ENCODE results near the gene TFF3.
A peak's percentile ranks its signal among the peaks of the same experiment; 100 is the strongest.

TFF3 gene, protein sequence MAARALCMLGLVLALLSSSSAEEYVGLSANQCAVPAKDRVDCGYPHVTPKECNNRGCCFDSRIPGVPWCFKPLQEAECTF

DNA sequence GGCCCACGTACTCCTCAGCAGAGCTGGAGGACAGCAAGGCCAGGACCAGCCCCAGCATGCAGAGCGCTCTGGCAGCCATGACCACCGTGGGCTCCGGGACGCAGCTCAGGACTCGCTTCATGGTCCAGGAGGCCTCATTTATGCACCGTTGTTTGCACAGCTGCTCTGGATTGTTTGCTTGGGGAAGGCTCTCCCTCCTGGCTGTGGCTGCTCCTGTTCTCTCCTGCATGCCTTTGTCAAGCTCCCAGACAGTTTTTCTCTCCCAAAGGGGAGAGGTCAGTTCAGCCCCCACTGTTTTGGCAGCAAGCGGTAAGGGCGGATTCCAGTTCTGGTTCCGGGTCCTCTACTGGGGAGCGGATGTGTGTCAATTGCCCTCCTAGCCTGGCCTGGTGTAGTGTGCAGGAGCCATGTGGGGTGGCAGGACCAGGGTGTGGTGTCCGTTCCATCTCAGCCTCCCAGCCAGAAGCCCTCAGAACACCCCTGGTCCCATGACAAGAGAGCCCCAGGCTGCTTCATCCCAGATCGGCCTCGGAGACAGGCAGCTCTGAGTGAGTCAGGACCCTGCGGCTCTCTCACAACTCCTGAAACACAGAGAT lies at the start of gene TFF3:
Gene TFF3 (minus strand): TSS at position 114 of the 596 bp plus-strand sequence. CDS start 35 bp downstream, at position 79.
- DNase-seq, result peak; percentile 94

DNA sequence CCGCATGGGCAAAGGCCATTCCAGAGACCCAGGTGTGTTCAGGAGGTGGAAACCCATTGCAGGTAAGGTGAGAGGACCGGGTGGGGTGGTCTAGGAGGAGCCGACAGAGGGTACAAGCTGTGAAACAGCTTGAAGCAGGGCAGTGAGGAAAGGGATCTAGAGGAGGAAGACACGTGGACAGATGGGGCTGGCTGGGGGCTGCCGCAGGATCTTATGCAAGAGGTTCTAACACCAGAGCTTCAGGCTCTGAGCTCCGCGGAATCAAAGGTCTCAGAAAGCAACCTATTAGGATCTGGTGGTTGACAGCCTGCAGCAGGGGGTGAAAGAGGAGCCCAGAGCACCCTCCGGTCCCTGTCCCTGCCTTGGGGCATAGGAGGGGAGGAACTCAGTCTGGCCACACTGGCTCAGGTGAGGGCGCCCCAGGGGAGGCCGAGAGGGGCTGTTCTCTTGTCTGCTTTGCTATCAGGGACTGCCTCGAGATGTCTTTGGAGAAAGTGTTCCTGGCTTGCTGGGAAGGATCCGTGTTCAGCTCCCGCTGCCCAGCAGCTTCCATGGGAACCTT lies 49.2 kb upstream of the TFF3 start:
- no peak for DNase-seq

DNA sequence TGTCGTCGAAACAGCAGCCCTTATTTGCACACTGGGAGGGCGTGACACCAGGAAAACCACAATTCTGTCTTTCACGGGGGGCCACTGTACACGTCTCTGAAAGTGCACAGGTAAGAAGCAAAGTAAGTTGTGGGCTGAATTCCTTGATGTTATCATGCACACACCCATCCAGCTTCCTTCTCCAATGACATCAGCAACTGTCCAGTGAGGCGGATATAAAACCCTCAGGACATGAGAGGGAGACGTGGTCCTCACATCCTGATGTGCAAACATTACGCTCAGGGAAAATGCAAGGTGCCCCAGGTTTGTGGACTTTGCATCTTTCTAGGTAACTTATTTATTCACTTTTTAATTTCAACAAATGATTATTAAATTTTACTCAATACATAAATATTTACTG lies 48.1 kb upstream of the TFF3 start:
- peak; percentile 33 for DNase-seq

DNA sequence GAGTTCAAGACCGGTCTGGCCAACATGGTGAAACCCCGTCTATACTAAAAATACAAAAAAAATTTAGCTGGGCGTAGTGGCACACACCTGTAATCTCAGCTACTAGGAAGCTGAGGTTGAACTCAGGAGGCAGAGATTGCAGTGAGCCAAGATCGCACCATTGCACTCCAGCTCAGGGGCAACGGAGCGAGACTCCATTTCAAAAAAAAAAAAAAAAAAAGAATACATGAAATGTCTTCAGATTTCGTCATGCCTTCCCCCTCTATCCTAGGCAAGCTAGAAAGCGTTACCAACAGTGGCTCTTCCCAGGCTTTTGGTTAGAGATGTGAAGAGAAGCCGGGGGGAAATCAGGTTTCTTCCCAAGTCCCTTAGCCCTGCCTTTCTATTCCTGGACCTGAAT lies 47.5 kb upstream of the TFF3 start:
- peak; percentile 44 for DNase-seq

DNA sequence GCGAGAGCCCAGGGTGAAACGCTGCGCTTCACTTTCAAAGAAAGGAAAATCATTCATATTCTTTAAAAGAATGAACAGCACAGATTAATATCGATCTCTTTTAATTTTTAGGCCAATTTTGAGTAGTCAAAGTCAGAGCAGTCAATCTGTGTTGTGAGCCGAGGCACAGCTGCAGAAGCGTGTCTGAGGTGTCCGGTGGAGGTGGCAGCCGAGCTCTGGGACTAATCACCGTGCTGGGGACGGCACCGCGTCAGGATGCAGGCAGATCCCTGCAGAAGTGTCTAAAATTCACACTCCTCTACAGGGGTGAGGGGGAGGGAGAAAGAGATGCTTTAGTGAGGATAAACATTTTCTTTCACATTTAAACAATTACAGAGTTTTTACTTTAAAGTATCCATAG lies 47.0 kb upstream of the TFF3 start:
- no peak for DNase-seq

DNA sequence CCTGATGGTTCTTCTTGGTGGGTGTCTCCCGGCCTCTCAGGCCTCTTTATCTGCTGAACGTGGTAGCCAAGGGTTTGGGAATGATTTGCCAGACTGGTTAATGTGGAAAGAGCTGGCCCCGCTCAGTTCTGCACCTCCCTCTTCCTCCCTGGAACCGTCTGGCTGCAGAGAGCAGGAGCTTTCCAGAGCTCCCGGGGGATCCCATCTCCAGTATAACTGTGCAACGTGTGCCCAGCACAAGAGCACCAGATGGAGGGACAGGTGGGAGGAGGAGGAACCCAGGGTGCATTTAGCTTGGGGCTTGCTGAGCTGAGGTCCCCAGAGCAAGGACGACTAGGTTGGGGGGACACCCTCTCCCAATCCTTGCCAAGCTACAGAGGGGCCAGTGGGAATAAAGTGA lies 46.1 kb upstream of the TFF3 start:
- no peak for DNase-seq

DNA sequence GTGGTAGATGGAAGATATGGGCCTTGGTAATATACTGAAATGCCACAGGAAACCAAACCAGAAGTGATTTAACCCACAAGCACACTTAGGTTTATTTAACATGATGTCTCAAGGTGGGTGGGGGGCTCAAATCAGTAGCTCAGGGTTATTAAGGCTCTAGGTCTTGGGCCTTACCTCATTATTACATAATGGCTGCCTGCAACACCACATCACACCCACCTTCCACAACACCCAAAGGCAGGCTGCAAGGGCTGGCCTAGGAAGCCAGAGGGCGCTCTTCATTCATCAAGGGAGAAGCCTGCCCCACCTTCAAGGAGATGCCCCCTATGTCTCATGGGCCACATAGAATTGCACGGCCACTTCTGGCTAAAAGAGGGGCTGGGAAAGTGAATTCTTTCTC lies 45.1 kb upstream of the TFF3 start:
- DNase-seq, result no peak

DNA sequence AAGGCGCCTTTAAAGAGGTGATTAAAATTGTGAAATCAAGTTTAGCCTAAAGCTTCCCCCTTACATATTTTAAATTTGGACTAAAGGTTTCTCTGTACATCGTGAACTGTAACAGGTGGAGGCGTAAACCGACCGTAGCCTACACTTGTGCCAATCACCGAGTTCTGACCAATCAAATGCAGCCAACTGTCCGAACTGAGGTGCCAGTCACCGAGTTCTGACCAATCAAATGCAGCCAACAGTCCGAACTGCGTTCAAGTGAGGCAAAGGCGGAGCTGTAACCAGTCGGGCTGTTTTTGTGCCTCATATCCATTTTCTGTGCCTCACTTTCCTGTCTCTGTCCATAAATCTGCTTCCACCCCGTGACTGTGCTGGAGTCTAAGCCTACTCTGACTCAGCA lies 43.7 kb upstream of the TFF3 start:
- no peak for DNase-seq

DNA sequence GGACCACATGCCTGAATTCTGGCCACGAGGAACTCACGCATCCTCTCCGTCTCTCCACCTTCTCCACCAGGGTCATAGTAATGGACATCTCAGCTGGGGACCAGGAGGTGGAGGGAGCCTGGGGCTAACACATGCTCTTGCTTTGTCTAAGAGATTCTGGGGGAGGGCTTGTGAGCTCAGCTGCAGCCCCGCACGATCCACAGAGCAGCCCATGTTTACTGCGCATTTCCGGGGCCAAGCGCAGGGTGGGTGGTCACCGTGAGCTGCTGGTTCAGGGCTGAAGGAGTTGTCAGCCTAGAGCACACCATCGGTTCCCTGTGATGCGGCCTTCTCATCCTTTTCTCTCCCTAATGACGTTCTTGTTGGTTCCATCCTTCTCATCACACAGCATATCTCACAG lies 43.1 kb upstream of the TFF3 start:
- DNase-seq, result no peak

DNA sequence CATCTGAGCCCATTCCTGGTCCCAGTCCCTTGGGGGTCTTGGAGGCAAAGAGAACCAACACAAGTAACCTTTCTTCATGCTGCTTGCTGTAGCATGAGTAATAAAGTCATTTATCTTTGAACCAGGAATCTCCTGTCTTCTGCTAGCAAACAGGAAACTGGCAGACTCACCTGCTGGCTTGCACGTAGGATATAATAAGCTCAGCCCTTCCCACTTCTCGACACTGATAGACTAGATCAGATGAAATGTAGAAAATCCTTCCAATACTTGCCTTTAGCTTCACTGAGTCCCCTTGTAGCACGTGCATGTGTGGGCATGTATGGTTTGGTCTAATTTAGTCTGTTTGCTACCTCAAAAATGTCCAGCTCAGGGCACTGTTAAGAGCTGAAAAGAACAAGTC lies 42.1 kb upstream of the TFF3 start:
- no peak for DNase-seq

DNA sequence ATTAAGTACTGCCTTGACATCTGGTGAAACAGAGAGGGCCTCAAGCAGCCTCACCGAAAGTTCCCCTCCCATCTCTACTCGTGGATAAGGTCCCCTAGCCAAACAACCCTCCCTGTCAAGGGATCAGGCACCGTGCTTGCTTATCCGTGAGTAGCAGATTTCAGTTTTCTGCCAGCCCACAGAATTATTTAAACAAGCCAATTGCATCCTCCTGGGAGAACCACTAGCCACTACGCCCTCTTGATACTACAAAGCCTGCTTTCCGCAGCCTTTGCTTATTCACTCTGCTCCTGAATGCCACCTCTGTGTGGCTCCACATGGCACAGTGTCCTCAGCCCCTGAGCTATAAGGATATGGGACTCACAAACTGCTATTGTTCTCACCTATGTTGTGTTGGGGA lies 41.4 kb upstream of the TFF3 start:
- no peak for DNase-seq

DNA sequence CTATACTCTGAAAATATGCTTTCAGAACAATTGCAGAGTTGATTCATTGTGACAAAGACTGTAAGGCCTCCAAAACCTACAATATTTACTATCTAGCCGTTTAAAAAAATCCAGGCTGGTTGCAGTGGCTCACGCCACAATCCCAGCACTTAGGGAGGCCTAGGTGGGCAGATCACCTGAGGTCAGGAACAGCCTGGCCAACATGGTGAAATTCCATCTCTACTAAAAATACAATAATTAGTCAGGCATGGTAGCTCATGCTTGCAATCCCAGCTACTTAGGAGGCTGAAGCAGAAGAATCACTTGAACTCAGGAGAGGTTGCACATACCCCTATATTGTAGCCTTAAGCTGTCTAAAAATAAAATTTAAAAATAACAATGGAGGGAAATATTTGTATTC lies 40.8 kb upstream of the TFF3 start:
- DNase-seq, result no peak

DNA sequence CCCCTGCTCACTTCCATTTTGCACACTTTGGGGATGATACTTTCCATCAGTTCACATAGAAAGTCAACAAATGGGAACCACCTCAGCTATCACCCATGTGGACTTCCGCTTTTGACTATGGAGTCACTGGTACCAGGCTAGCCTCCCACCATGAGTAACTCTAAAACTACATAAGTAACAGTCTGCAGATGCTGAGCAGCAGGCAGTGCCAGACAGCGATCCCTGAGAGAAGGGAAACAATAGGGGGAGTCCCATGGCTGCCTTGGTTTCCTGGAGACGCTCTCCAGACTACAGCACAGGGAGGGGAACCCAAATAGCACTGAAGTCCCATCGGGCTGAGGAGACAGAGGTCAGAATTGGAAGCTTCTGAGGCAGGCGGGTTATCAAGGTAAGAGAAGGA lies 38.4 kb upstream of the TFF3 start:
- DNase-seq, result no peak

DNA sequence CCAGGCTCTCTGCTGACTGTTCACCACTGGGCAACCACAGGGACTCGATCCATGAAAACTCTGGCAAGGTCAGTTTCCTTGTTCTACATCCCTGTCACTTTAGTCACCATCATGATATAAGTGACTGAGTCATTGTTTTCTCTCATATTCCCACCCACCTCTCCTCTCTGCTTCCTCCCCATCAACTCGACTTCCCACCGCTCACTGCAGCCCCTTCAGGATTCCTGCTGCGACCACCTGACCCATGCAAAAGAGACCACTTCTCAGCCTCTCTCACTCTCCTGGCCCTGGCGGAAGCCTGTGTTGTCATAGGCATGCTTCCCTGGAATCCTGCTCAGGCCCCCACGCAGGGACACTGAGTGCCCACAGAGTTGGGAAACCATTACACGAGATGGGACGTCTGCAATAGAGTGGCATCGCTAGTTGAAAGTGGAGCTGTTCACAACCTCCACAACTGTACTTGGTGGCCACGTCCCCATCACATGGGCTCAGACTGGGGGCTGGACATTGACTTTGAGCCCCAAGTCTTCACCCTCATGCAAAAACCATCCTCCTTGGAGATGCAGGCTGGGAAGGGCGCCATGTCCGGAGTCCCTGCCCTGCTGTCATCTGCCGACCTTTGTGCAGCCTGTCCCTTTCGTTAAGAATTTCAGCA lies 37.4 kb upstream of the TFF3 start:
- DNase-seq, result no peak

DNA sequence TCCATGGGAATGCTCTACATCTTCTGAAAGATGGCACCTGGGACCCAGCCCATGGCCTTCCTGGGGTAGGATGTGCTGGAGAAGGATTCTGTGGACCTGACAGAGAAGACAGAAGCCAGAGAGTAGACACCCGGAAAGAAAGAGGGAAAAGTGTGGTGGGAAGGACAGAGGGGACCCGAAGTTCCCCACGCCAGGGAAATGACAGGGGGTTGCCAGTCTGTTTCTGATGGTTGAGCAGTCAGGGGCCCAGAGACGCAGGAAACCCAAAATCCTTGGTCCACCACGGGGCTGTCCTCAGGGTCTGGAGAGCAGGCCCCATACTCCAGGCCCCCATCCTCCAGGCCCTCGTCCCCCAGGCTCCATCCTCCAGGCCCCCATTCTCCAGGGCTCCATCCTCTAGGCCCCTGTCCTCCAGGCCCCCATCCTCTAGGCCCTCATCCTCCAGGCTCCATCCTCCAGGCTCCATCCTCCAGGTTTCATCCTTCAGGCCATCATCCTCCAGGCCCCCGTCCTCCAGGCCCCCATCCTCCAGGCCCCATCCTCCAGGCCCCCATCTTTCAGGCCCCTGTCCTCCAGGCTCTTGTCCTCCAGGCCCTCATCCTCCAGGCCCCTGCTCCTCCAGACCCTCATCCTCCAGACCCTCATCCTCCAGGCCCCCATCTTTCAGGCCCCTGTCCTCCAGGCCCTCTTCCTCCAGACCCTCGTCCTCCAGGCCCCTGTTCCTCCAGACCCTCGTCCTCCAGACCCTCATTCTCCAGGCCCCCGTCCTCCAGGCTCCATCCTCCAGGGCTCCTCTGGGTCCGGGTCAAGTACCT lies 36.6 kb upstream of the TFF3 start:
- DNase-seq, result no peak

DNA sequence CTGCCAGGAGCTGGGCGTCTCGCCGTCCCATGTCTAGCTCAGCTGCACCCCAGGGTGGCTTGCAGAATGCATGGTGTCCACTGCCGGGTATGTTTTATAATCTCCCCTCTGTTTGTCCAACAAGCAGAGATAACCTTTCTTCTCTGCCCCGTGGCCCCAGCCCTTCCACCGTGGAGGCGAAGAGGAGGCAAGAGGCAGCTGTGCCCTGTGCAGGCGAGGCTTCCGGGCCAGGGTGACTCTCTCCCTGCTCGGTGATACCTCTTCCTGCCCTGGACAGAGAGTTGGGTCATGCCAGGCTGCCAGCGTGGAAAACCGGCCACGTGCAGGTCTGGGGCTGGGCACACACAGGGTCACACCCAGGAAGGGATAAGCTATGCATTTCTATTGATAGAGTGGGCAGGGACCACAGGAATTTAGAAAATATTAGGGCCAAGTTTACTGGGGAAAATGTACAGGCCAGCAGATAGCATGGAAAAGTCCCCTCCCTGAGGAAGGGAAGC lies 35.8 kb upstream of the TFF3 start, which contains the start of gene TFF2:
Gene TFF2 (minus strand): TSS at position 68 of the 500 bp plus-strand sequence. CDS start 37 bp downstream, at position 31.
- DNase-seq, result no peak

DNA sequence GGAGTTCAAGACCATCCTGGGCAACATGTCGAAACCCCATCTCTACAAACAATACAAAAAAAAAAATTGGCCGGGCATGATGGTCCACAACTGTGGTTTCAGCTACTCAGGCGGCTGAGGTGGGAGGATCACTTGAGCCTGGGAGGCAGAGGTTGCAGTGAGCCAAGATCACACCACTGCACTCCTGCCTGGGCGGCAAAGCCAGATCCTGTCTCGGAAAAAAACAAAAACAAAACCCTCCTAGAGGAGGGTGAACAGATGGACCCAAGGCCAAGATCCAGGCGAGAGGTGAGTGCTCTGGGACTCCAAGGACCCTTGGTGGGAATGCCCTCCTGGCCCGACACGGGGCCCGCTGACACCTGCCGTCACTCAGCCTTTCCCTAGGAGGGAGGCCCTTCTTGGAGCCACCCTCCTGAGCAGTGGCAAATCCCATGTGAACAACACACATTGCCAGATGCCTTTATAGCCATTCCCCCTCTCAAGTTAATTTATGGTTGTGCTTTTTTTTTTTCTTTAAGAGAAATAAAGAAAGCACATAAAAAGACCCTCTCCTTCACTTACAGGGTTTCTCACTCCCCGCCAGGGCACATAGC lies 35.2 kb upstream of the TFF3 start:
- DNase-seq, result peak; percentile 47

DNA sequence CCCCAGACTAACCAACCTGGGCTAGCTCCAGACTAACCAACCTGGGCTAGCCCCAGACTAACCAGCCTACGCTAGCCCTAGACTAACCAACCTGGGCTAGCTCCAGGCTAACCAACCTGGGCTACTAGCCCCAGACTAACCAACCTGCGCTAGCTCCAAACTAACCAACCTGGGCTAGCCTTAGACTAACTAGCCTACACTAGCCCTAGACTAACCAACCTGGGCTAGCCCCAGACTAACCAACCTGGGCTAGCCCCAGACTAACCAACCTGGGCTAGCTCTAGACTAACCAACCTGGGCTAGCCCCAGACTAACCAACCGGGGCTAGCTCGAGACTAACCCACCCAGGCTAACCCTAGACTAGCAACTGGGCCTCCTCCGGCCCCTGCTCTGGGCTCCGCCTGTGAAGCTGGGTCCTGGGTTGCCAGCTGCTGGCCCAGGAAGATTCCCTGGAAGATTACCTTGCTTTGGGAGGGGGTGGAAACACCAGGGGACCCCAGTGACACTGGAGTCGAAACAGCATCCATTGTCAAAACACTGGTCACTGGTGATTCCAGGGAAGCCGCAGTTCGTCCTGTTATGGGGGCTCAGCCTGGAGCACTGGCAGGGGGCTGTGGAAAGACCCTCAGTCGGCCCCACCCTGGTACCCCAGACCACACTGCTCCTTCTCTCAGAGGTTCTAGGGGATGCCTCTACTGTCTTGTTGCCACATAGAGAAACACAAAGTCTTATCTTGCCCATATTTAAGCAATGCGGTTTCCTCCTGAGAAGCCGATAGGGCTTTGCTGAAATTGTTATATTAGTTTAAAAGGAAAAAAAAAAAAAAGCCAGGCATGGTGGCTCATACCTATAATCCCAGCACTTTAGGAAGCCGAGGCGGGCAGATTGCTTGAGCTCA lies 34.5 kb upstream of the TFF3 start:
- DNase-seq, result no peak

DNA sequence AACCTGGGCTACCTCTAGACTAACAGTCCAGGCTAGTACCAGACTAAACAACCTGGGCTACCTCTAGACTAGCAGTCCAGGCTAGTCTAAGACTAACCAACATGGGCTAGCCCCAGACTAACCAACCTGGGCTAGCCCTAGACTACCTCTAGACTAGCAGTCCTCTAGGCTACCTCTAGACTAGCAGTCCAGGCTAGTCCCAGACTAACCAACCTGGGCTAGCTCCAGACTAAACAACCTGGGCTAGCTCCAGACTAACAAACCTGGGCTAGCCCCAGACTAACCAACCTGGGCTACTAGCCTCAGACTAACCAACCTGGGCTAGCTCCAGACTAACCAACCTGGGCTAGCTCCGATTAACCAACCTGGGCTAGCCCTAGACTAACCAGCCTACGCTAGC lies 33.6 kb upstream of the TFF3 start:
- no peak for DNase-seq

DNA sequence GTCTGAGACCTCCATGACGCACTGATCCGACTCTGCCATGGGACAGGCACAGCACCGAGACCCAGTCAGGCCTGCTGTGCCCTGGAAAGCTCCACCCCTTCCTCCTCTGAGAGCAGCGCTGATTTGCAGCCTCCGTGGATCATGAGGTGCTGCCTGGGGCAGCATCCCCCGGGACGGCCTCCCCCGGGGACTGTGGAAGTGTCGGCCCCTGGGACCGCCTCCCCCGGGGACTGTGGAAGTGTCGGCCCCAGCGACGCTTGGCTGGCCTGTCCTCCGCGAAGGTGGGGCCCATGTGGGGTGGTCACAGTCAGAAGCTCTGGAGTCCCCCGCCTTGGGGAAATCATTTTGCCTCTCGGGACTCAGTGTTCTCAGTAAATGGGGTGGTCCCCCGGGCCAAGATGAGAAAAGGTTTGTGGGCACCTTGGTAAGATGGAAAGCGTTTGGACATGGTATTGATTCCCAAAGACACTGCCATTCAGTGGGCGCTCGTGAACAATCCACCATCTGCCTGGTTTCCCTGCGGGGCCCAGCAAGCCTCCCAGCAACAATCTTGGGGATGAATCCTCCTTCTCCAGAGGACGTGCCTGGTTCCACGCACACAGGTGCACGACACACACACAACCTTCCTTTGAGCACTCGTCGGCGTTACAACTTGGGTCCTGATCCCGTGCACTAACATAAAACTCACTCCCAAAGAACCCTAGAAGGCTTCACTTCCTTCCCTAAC lies 32.6 kb upstream of the TFF3 start:
- DNase-seq, result no peak
